HG02678 (cell line): ENCODE results near the gene H6PD.

Experiments used
- ATAC-seq: cut with Tn5 transposase; IDR thresholded peaks from one replicate; pipeline ENCODE4 v1.9.1; 2021; ENCODE audit warnings: mild to moderate bottlenecking, moderate library complexity; ENCODE audit not compliant: unreplicated experiment

The H6PD gene

GRCh38 chr1:9314711-9315379 is 80.3 kb downstream of the H6PD start:
- no peak for ATAC-seq

- no peak for ATAC-seq
These were observed 81.0 kb downstream of the H6PD start for GRCh38 chr1:9315411-9316079.

- ATAC-seq: no peak
These were observed 81.5 kb downstream of the H6PD start for GRCh38 chr1:9316080-9316444.

- no peak for ATAC-seq
These were observed 81.9 kb downstream of the H6PD start for GRCh38 chr1:9316512-9316911.

GRCh38 chr1:9317072-9317471 is 82.5 kb downstream of the H6PD start:
- no peak for ATAC-seq

GRCh38 chr1:9317591-9318417 is 83.2 kb downstream of the H6PD start:
- no peak for ATAC-seq

- no peak for ATAC-seq
These were observed 84.7 kb downstream of the H6PD start for GRCh38 chr1:9319208-9319788.

- ATAC-seq: no peak
These were observed 85.4 kb downstream of the H6PD start for GRCh38 chr1:9319789-9320519.
